Measurements from ENCODE around the gene FAM177B. TPM values are rescaled to one million over a fixed set of nuclear protein-coding genes. Genes with fewer than 3 reads are reported as not detected.

Gene FAM177B
- polyA plus RNA-seq (2013, experiment 1 of 2): 0.17 TPM
- 0.14 TPM for polyA plus RNA-seq (2013, experiment 2 of 2)

DNA sequence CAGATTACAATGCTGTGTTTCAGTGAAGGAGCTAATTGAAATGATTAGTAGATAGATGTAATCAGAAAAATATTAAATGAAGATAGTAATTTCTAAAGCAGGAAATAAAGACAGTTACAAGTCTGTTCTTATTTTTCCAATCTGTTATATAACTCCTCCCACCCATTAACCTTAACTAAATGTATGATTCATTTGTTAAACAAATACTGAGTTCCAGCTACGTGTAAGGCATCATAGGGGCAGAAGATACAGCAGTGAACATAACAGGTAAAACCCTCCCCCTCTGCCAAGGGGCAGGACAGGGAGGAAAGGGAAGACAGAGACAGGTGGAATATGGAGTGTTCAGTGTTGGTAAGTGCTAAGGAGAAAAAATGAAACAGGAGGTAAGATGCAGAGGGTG is at the start of gene FAM177B:
TSS of gene FAM177B (plus strand) at position 231 of the 400 bp plus-strand sequence. CDS start 9,344 bp downstream, outside the sequence.
- WGBS (ENCODE audit: extremely low coverage, insufficient coverage, low lambda C conversion rate): no CpG with 5 or more reads among the region's 1 CpG
- no peak within 1 kb of the TSS for H3K56ac ChIP-seq (ENCODE audit: low read length)

DNA sequence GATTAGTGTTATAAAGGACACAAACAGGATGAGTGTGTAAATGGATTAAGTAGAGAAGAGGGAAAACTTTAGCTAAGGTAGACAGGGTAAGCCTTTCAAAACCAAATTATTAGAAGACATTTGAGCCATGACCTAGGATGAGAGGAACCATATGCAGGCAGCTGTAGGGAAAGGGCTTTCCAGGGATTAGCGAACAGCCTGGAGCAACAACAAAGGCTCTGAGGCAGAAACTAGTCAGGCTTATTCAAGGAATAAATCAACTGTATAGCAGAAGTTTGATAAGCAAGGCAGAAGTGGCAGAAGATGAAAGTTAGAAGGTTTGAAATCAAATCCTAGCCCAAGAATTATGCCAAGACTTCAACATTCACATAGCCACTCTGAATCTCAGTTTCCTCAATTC is 46.0 kb upstream of the FAM177B start:
- Histone ChIP-seq H3K27ac (ENCODE audit: low read depth, low read length) (no peak overlapping the region), H3K23ac (ENCODE audit: low read length) (no peak overlapping the region), H3K4me2 (ENCODE audit: low read length) (no peak overlapping the region), H2AK5ac (ENCODE audit: low read length) (no peak overlapping the region), H3K36me3 (ENCODE audit: control insufficient read depth, insufficient read depth, low read length) (no peaks in the 10 kb centered on the region), H3K4ac (ENCODE audit: low read depth, low read length) (no peak overlapping the region), H3K79me2 (ENCODE audit: control insufficient read depth, insufficient read depth, low read length) (no peaks in the 10 kb centered on the region), H3K4me1 (ENCODE audit: control insufficient read depth, low read depth, low read length) (no peaks in the 10 kb centered on the region), H2BK120ac (ENCODE audit: low read depth, low read length) (no peak overlapping the region), H2BK5ac (ENCODE audit: low read length) (no peak overlapping the region), H3K79me1 (ENCODE audit: low read length) (no peaks in the 10 kb centered on the region), H4K5ac (ENCODE audit: low read length) (no peak overlapping the region), H3K56ac (ENCODE audit: low read length) (no peak overlapping the region), H2BK15ac (replicated peaks; ENCODE audit: low read depth) (no peak overlapping the region), H3K9ac (ENCODE audit: low read length) (no peak overlapping the region), H4K8ac (ENCODE audit: low read depth, low read length) (no peak overlapping the region), H3K18ac (ENCODE audit: low read length) (no peak overlapping the region), H3K4me3 (ENCODE audit: low read length) (no peak overlapping the region), H3K27me3 (ENCODE audit: insufficient read depth, low read length, poor library complexity) (no peaks in the 10 kb centered on the region)
- no CpG with 5 or more reads among the region's 1 CpG for WGBS (ENCODE audit: extremely low coverage, insufficient coverage, low lambda C conversion rate)
- DNase-seq: no peak

More for the DNA sequence above, at the start of gene FAM177B:
- no peak within 1 kb of the TSS for H4K8ac ChIP-seq (ENCODE audit: low read depth, low read length)
- no peaks in the 10 kb centered on the region for H3K36me3 ChIP-seq (ENCODE audit: control insufficient read depth, insufficient read depth, low read length)
- no peak within 1 kb of the TSS for H3K23ac ChIP-seq (ENCODE audit: low read length)
- no peak within 1 kb of the TSS for H2BK120ac ChIP-seq (ENCODE audit: low read depth, low read length)
- no peaks in the 10 kb centered on the region for H3K79me1 ChIP-seq (ENCODE audit: low read length)
- H3K4me1 ChIP-seq (ENCODE audit: control insufficient read depth, low read depth, low read length): peaks cover 6% of the 10 kb centered on the region
- H3K27me3 ChIP-seq (ENCODE audit: insufficient read depth, low read length, poor library complexity): no peaks in the 10 kb centered on the region
- no peak within 1 kb of the TSS for H3K9ac ChIP-seq (ENCODE audit: low read length)
- no peak for DNase-seq
- H3K79me2 ChIP-seq (ENCODE audit: control insufficient read depth, insufficient read depth, low read length): no peaks in the 10 kb centered on the region
- peak within 1 kb of the TSS; percentile 5 for H2AK5ac ChIP-seq (ENCODE audit: low read length)
- H3K4ac ChIP-seq (ENCODE audit: low read depth, low read length): peak within 1 kb of the TSS; percentile 6
- no peak within 1 kb of the TSS for H2BK15ac ChIP-seq (replicated peaks; ENCODE audit: low read depth)
- H3K4me3 ChIP-seq (ENCODE audit: low read length): no peak within 1 kb of the TSS
- H3K18ac ChIP-seq (ENCODE audit: low read length): peak within 1 kb of the TSS; percentile 56
- H2BK5ac ChIP-seq (ENCODE audit: low read length): no peak within 1 kb of the TSS
- H4K5ac ChIP-seq (ENCODE audit: low read length): no peak within 1 kb of the TSS
- H3K4me2 ChIP-seq (ENCODE audit: low read length): no peak within 1 kb of the TSS
- peak within 1 kb of the TSS; percentile 56 for H3K27ac ChIP-seq (ENCODE audit: low read depth, low read length)

DNA sequence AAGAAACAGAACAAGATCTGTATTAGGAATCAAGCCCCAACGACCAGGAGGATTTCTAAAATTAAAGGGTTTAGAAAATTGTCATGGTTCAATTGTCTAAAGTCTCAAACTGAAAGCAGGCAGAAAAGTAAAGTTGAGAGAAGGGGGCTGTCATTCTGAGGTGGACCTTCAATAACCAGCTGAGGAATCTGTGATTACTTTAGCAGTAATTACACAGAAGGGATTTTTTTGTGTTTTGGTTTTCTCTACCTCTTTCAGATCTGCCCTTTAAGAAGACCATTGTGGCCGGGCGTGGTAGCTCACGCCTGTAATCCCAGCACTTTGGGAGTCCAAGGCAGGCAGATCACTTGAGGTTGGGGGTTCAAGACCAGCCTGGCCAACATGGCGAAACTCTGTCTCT is 42.1 kb upstream of the FAM177B start:
- H3K4me1 ChIP-seq (ENCODE audit: control insufficient read depth, low read depth, low read length): no peaks in the 10 kb centered on the region
- H2AK5ac ChIP-seq (ENCODE audit: low read length): no peak overlapping the region
- H3K27ac ChIP-seq (ENCODE audit: low read depth, low read length): no peak overlapping the region
- H4K8ac ChIP-seq (ENCODE audit: low read depth, low read length): no peak overlapping the region
- H3K79me1 ChIP-seq (ENCODE audit: low read length): no peaks in the 10 kb centered on the region
- no peak overlapping the region for H2BK5ac ChIP-seq (ENCODE audit: low read length)
- no CpG with 5 or more reads among the region's 5 CpGs for WGBS (ENCODE audit: extremely low coverage, insufficient coverage, low lambda C conversion rate)
- H2BK15ac ChIP-seq (replicated peaks; ENCODE audit: low read depth): no peak overlapping the region
- no peak overlapping the region for H3K23ac ChIP-seq (ENCODE audit: low read length)
- H3K4me3 ChIP-seq (ENCODE audit: low read length): no peak overlapping the region
- no peak overlapping the region for H3K18ac ChIP-seq (ENCODE audit: low read length)
- H3K79me2 ChIP-seq (ENCODE audit: control insufficient read depth, insufficient read depth, low read length): no peaks in the 10 kb centered on the region
- H3K27me3 ChIP-seq (ENCODE audit: insufficient read depth, low read length, poor library complexity): no peaks in the 10 kb centered on the region
- no peak overlapping the region for H3K9ac ChIP-seq (ENCODE audit: low read length)
- no peak overlapping the region for H3K56ac ChIP-seq (ENCODE audit: low read length)
- no peak overlapping the region for H3K4me2 ChIP-seq (ENCODE audit: low read length)
- no peak overlapping the region for H3K4ac ChIP-seq (ENCODE audit: low read depth, low read length)
- H4K5ac ChIP-seq (ENCODE audit: low read length): no peak overlapping the region
- H2BK120ac ChIP-seq (ENCODE audit: low read depth, low read length): no peak overlapping the region
- DNase-seq: no peak
- H3K36me3 ChIP-seq (ENCODE audit: control insufficient read depth, insufficient read depth, low read length): no peaks in the 10 kb centered on the region

DNA sequence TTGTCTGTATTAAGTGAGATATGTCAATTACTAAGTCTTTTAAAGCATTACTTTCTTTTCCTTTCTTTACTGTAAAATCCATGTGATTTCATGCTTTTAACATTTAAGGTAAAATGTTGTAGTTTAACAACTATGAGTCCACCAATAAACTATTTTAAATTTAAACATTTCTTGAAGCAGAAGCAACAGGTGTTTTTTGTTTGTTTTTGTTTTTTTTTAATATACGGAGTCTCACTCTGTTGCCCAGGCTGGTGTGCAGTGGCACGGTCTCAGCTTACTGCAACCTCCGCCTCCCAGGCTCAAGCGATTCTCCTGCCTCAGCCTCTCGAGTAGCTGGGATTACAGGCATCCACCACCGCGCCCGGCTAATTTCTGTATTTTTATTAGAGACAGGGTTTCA is 40.3 kb upstream of the FAM177B start:
- Histone ChIP-seq H3K23ac (ENCODE audit: low read length) (no peak overlapping the region), H4K5ac (ENCODE audit: low read length) (no peak overlapping the region), H2BK5ac (ENCODE audit: low read length) (no peak overlapping the region), H3K56ac (ENCODE audit: low read length) (no peak overlapping the region), H3K79me1 (ENCODE audit: low read length) (no peaks in the 10 kb centered on the region), H3K4me3 (ENCODE audit: low read length) (no peak overlapping the region), H2BK15ac (replicated peaks; ENCODE audit: low read depth) (no peak overlapping the region), H3K4me2 (ENCODE audit: low read length) (no peak overlapping the region), H2AK5ac (ENCODE audit: low read length) (no peak overlapping the region), H3K4me1 (ENCODE audit: control insufficient read depth, low read depth, low read length) (no peaks in the 10 kb centered on the region), H3K36me3 (ENCODE audit: control insufficient read depth, insufficient read depth, low read length) (no peaks in the 10 kb centered on the region), H3K27ac (ENCODE audit: low read depth, low read length) (no peak overlapping the region), H3K79me2 (ENCODE audit: control insufficient read depth, insufficient read depth, low read length) (no peaks in the 10 kb centered on the region), H3K18ac (ENCODE audit: low read length) (no peak overlapping the region), H3K4ac (ENCODE audit: low read depth, low read length) (no peak overlapping the region), H4K8ac (ENCODE audit: low read depth, low read length) (no peak overlapping the region), H3K9ac (ENCODE audit: low read length) (no peak overlapping the region), H3K27me3 (ENCODE audit: insufficient read depth, low read length, poor library complexity) (no peaks in the 10 kb centered on the region), H2BK120ac (ENCODE audit: low read depth, low read length) (no peak overlapping the region)
- WGBS (ENCODE audit: extremely low coverage, insufficient coverage, low lambda C conversion rate): no CpG with 5 or more reads among the region's 8 CpGs
- DNase-seq: no peak

DNA sequence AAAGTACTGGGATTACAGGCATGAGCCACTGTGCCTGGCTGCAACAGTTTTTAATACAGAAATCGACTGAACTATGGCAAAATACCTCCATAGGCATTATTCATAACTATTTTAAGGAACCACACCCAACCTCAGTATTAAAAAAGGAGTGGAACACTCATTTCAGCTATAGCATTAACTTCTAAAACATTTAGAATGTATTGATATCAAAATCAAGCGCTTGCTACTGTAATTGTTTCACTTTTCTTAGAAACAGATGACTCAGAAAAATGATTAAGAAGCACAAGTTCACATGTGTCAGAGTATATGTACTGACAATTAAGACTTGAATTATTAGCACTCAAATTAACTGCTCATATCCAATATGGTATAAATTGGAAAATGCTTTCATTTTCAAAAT is 39.8 kb upstream of the FAM177B start:
- Histone ChIP-seq H3K18ac (ENCODE audit: low read length) (no peak overlapping the region), H3K56ac (ENCODE audit: low read length) (no peak overlapping the region), H2AK5ac (ENCODE audit: low read length) (no peak overlapping the region), H3K4me2 (ENCODE audit: low read length) (no peak overlapping the region), H3K4me1 (ENCODE audit: control insufficient read depth, low read depth, low read length) (no peaks in the 10 kb centered on the region), H3K27me3 (ENCODE audit: insufficient read depth, low read length, poor library complexity) (no peaks in the 10 kb centered on the region), H4K5ac (ENCODE audit: low read length) (no peak overlapping the region), H4K8ac (ENCODE audit: low read depth, low read length) (no peak overlapping the region), H3K4ac (ENCODE audit: low read depth, low read length) (no peak overlapping the region), H3K27ac (ENCODE audit: low read depth, low read length) (no peak overlapping the region), H2BK15ac (replicated peaks; ENCODE audit: low read depth) (no peak overlapping the region), H2BK120ac (ENCODE audit: low read depth, low read length) (no peak overlapping the region), H3K79me1 (ENCODE audit: low read length) (no peaks in the 10 kb centered on the region), H2BK5ac (ENCODE audit: low read length) (no peak overlapping the region), H3K79me2 (ENCODE audit: control insufficient read depth, insufficient read depth, low read length) (no peaks in the 10 kb centered on the region), H3K9ac (ENCODE audit: low read length) (no peak overlapping the region), H3K23ac (ENCODE audit: low read length) (no peak overlapping the region), H3K36me3 (ENCODE audit: control insufficient read depth, insufficient read depth, low read length) (no peaks in the 10 kb centered on the region), H3K4me3 (ENCODE audit: low read length) (no peak overlapping the region)
- no CpG with 5 or more reads among the region's 2 CpGs for WGBS (ENCODE audit: extremely low coverage, insufficient coverage, low lambda C conversion rate)
- no peak for DNase-seq

DNA sequence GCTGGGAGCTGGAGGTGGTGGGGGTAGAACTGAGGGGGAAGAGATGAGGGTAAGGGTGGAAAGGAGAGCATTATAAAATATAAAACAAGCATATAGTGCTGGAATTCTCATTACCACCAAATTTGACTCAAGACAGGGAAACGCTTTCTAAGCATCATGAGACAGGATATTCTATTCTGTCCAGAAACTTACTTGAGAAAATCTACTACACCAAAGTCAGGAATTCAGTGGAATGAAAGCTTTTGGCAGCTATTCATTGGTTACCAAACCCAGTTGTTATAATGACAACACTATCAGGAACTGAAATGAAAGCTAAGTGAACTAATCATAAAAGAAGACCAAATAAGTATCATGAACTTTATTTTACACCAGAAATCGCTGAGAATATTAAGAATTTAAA is 39.2 kb upstream of the FAM177B start:
- H3K18ac ChIP-seq (ENCODE audit: low read length): no peak overlapping the region
- no peak overlapping the region for H2AK5ac ChIP-seq (ENCODE audit: low read length)
- no peak overlapping the region for H3K9ac ChIP-seq (ENCODE audit: low read length)
- no peak overlapping the region for H3K23ac ChIP-seq (ENCODE audit: low read length)
- no peak overlapping the region for H4K8ac ChIP-seq (ENCODE audit: low read depth, low read length)
- H3K27ac ChIP-seq (ENCODE audit: low read depth, low read length): no peak overlapping the region
- H3K4me2 ChIP-seq (ENCODE audit: low read length): no peak overlapping the region
- no peak overlapping the region for H4K5ac ChIP-seq (ENCODE audit: low read length)
- no peaks in the 10 kb centered on the region for H3K36me3 ChIP-seq (ENCODE audit: control insufficient read depth, insufficient read depth, low read length)
- no peak overlapping the region for H3K56ac ChIP-seq (ENCODE audit: low read length)
- no peak overlapping the region for H2BK15ac ChIP-seq (replicated peaks; ENCODE audit: low read depth)
- no peaks in the 10 kb centered on the region for H3K79me2 ChIP-seq (ENCODE audit: control insufficient read depth, insufficient read depth, low read length)
- no peak overlapping the region for H3K4me3 ChIP-seq (ENCODE audit: low read length)
- no peak overlapping the region for H2BK5ac ChIP-seq (ENCODE audit: low read length)
- no peak overlapping the region for H3K4ac ChIP-seq (ENCODE audit: low read depth, low read length)
- no peaks in the 10 kb centered on the region for H3K27me3 ChIP-seq (ENCODE audit: insufficient read depth, low read length, poor library complexity)
- WGBS (ENCODE audit: extremely low coverage, insufficient coverage, low lambda C conversion rate): no CpG with 5 or more reads among the region's 2 CpGs
- DNase-seq: no peak
- H2BK120ac ChIP-seq (ENCODE audit: low read depth, low read length): no peak overlapping the region
- no peaks in the 10 kb centered on the region for H3K79me1 ChIP-seq (ENCODE audit: low read length)
- no peaks in the 10 kb centered on the region for H3K4me1 ChIP-seq (ENCODE audit: control insufficient read depth, low read depth, low read length)
